ENCODE data around the gene CCNJ.

GRCh38 chr10:96017191-96017687, 26.1 kb upstream of the CCNJ start:
- TF ChIP-seq CTCF (IDR thresholded peaks at IDR 0.05), result peak; percentile 85
- no peak for TF ChIP-seq EZH2 (IDR thresholded peaks at IDR 0.05; ENCODE audit: borderline replicate concordance, insufficient read depth, low read depth, low read length, poor library complexity, severe bottlenecking)

Data from B cell (primary cell).